CD4-positive, alpha-beta T cell treated with Interferon alpha-2 for 1 hour (primary cell): Measurements from ENCODE around the gene MIAT.
"Not testable (repeated sequence)": the region's sequence is repeated elsewhere in the genome, so short reads cannot be mapped to it uniquely, and the experiment has no call there.

Source experiments
- DNase-seq, 2 donors: peaks; one replicate each; pipeline ENCODE4 v3.0.0-alpha.2; 2020 to 2022

The MIAT gene

DNA sequence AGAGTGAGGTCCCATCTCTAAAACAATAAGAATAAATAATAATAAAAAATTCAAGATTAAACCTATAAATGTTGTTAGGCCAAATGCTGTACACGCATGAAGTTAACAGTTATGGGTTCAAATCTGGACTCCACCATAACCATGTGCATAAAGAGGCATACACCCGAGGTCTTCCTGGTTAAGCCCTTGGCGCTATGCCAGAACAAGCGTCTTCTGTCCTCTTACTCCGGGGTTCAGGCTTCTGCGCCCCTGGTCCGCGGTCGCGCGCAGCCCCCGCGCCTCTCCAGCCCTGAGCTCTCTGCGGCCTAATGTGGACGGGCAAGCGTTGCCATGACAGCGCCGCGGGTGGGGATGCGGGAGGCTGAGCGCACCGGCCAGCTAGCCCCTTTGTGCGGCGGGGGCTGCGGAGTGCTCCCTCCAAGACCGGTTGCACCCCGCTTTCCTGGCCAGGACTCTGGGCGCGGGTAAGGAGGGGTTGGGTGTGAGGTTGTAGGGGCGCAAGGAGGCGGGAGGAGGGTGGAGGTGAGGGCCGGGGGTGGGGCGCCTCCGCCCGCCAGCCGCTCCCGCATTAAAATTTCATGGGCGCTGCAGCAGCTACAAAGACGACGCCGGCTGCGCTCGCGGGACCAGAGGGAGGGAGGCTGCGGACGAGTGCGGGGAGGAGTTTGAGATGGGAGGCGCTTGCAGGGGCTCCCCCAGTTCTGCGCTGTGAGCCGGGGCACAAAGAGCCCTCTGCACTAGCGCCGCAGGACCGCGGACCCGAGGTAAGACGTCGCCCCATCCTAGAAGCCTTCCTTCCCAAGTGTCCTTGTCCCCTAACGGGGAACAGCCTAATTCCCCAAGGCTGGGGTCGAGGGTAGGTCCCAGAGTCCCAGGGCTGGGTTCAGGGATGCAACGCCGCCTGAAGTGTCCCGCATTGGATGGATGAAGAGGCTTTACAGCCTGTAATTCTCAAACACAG lies at the start of gene MIAT:
Gene MIAT (plus strand): TSS at position 698 of the 961 bp plus-strand sequence.
- DNase-seq, result peak; percentile 56 to 75

- no peak for DNase-seq
Measured at GRCh38 chr22:26608129-26608528, 49.3 kb upstream of the MIAT start.

DNA sequence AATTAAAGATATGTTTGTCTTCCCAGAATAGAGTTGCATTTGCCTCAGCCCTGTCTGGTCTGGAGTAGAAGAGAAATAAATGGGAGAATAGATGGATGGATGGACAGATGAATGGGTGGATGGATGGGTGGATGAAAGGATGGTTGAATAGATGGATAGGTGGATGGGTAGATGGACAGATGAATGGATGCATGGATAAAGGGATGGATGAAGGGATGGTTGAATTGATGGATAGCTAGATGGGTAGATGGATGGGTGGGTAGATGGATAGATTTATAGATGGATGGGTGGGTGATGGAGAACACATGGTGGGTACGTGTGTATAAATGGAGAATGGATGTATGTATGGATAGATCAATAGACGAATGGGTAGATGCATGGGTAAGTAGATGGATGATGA lies 48.1 kb upstream of the MIAT start:
- no peak for DNase-seq

GRCh38 chr22:26610072-26610958 lies 47.1 kb upstream of the MIAT start:
- DNase-seq, result peak in 1 of 2 donors; percentile 52

- no peak for DNase-seq
Measured at GRCh38 chr22:26610996-26611395, 46.4 kb upstream of the MIAT start.

GRCh38 chr22:26612652-26613051 lies 44.7 kb upstream of the MIAT start:
- no peak for DNase-seq

- not testable (repeated sequence) for DNase-seq
Measured at GRCh38 chr22:26613753-26614152, 43.6 kb upstream of the MIAT start.

GRCh38 chr22:26614322-26614721 lies 43.1 kb upstream of the MIAT start:
- DNase-seq, result no peak

DNA sequence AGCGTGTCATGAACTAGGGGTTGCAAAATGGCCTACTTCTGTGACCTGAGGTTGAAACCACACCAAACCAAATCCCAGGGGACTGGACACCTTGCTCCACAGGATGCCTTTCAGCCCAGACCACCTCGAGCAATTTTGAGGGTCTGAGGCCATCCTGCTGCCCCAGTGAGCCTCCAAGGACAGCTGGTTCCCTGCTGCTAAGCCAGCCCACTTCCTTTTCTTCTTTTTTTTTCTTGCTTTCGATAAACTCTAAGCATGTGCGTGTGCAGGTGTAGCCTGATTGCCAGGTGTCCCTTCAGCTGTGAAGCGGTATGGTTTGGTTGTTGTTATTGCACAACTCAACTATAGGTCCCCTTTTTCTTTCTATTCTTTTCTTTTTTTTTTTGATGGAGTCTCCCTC lies 42.2 kb upstream of the MIAT start:
- DNase-seq, result no peak

- DNase-seq, result no peak
Measured at GRCh38 chr22:26615830-26616435, 41.5 kb upstream of the MIAT start.

DNA sequence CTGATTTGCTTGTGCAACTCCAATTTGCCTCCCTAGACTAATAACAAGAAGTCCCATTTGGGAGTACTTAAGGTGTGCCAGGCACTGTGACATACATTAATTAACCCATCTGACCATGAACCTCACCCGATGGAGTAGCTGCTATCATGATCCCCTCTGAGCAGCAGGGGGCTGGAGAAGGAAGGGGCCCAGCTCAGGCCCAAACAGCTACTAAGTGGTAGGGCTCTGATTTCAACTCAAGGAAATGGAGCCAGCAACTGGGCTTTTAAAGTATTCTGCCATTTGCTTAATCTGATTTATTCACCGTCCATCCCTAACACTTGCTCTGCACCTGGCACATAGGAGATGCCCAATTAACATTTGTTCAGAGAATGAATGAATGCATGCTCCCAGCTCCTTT lies 40.7 kb upstream of the MIAT start:
- no peak for DNase-seq

DNA sequence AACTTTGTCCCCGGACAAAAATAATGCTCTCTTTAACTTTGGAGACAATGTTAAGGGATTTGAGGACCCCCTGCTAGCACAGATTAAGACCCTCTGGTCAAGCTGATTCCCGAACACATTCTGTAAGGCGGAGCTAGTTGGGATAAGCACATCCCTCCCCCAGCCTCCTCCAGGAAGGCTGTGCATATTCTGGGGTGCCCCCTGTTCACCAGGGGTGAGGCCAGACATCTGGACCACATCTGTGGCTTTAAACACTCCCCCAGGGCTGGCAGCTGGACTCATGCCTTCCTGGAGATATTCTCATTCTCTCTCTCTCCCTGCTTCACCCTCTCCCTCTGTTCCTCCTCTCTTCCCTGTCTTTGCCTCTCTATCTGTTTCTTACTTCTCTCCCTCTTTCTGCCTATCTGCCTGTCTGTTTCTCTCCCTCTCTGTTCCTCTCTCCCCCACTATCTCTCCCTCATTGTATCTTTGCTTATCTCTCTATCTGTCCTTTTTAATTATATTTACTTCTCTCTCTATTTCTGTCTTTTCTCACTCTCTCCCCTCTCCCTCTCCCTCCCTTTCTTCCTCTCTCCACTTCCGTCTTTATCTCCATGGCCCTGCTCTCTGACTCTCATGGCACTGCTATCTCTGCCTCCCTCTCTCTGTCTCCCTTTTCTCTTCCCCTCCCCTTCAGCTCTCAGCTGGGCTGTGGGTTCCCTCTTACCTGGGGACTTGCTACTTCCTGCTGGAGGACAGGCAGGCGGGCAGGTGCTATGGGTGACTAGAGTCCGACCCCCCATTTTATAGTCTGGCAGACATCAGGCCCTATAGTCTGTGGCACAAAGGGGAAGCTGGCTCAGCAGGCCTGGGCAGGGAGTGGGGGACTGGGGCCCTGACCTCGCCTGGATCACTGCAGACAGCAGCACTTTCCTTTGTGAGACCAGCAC lies 39.9 kb upstream of the MIAT start, which contains the start of gene CRYBB1:
Gene CRYBB1 (minus strand): TSS at position 757 of the 929 bp plus-strand sequence. CDS start 1,708 bp downstream, outside the sequence.
- DNase-seq, result peak in 1 of 2 donors; percentile 6

DNA sequence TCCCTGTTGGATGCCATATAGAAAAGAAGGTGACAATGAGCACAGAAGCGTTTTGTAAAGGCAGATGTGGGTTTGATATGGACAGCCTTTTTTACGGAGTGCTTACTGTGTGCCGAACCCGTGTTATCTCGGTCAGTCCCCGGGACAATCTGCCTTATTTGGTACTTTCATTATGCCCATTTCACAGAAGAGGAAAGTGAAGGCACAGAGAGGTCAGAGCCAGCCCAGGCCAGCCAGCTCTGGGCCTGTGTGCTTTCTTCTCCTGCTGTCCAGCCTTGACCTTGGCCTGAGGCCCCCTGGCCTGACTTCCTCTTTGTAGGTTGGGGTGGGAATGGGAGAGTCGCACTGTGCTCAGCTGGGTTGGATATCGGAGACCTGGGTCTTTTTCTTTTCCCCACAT lies 38.9 kb upstream of the MIAT start:
- no peak for DNase-seq

DNA sequence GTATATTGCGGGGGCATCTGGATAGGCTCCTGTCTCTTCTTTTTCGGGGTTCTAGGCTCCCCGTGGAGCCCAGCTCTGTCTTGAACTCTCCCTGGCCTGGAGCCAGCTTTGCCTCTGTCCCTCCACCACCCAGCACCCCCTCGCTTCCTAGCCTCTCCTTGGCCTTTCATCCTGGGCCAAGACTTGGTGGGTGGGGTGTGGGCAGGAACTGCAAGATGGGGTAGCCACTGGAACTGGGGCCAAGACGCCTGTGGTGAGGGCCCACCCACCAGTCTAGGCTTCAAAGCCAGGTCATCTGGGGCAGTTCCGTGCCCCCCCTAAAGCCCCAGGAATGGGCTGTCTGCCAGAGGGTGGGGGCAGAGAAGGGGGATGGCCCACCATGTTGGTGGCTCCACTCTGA lies 37.9 kb upstream of the MIAT start:
- DNase-seq, result no peak

DNA sequence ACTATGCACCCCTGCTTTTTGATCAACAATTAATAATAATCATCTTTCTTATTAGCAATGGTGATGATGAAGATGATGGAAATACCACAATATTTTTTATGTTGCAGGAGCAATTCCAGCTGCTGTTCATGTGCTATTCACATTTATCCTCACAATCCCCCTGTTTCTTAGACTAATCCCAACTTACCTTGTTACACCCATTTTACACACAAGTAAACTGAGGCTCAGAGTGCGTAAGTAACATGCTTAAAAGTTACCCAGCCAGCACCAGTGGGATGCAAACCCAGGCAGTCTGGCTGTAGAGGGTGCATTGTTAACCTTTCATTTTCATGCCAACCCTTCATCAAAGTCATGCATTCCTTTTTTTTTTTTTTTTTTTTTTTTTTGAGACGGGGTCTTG lies 37.2 kb upstream of the MIAT start:
- no peak for DNase-seq

DNA sequence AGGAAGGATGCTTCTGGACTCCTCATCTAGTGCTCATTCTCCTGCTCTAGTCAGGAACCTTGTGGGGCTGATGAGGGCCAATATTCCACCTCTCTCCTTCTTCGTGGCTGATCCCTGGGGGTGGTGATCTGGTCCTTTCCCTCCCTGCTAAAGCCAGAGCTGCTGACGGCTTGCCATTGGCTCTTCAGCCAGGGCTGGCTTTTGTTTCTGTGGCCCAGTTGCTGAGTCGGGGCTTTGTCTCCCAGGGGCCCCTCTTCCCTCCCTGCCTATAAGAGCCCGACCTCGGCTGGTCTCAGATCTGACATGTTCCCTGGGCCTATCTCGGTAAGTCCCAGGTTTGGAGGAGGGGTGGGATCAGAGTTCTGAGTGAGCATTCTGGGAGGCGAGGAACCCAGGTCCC lies 35.7 kb upstream of the MIAT start, which contains the start of gene CRYBA4:
Gene CRYBA4 (plus strand): TSS at position 301 of the 400 bp plus-strand sequence. CDS start 634 bp downstream, outside the sequence.
- no peak for DNase-seq

GRCh38 chr22:26623984-26624383 lies 33.4 kb upstream of the MIAT start:
- DNase-seq, result no peak

DNA sequence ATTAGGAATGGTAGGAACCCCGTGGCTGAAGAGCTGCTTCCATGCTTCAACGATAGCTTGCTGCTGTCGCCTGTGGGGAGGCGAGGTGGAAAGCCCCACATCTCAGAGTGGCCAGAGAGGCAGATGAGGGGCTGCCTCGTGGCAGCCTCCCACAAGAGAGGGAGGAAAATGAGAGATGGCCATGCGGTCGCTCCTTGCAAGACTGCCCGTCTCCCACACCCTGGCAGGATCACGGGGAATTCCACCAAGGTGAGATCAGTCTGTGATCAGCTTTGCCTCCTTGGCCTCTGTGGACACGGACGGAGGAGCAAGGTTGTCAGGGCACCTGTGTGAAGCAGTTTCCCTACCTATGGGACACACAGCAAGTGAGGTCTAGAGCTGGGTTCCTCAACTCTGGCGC lies 32.6 kb upstream of the MIAT start:
- DNase-seq, result no peak

DNA sequence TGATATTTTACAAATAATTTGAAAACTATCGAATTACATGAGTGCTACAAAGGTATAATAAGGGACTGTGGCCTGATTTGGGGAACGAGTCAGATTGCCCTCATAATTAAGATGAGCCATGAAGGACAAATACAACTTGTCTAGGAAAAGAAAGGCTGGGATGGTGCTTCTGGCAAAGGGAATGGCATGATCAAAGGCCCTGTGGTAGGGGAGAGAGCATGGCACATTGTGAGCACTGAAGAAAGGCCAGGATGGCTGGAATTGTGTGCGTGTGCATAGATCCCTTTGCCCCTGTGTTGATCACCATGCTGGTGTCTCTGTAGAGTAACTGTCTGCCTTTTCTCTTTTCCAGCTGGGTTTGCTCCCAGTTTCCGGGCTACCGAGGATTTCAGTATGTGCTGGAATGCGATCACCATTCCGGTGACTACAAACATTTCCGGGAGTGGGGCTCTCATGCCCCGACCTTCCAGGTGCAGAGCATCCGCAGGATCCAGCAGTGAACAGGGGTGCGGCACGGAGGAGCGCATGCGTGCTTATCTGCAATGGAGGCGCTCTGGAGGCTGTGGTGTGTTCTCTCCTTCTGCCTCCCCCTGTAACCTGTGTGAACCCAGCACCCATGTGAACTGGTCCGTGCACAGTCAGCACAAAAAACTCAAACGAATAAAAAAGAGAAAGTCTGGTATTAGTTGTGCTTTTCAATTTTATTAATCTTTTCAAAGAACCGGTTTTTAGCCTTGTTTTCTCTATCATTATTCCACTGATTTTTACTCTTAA lies 27.2 kb upstream of the MIAT start:
- no peak for DNase-seq

DNA sequence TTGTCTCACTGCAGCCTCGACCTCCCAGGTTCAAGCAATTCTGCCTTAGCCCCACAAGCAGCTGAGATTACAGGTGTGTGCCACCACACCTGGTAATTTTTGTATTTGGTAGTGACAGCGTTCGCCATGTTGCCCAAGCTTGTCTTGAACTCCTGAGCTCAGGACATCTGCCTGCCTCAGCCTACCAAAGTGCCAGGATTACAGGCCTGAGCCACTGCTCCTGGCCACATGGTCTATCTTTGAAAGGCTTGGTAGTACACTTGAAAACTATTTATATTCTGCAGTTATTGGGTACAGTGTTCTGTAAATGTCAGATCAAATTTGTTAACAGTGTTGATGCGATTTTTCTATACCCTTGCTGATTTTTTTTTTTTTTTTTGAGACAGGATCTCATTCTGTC lies 26.1 kb upstream of the MIAT start:
- DNase-seq, result no peak
